K562 (cell line): ENCODE data around the gene MOB3C. TPM values are rescaled to one million over a fixed set of nuclear protein-coding genes. Genes with fewer than 3 reads are reported as not detected.

ENCODE experiments used
- CREB1 ChIP-seq, 2 experiments: sonication (generic) in 1 of 2; formaldehyde crosslinking in 1 of 2; IDR thresholded peaks; 2 replicates each; pipeline versions ENCODE4 v1.6.1 to v1.8.0; 2012 to 2022; ENCODE audit warnings: inconsistent platforms in 1 of 2, mild to moderate bottlenecking in 1 of 2, missing genetic modification reagents in 1 of 2, moderate library complexity in 1 of 2
- DNMT1 ChIP-seq: fragments of 450-650 bp; IDR thresholded peaks from 2 replicates; pipeline ENCODE4 v1.6.1; 2016; ENCODE audit warnings: antibody characterized with exemption, mild to moderate bottlenecking
- FIP1L1 ChIP-seq: fragments of 200-400 bp; formaldehyde crosslinking; IDR thresholded peaks from 2 replicates; pipeline ENCODE4 v1.6.1; 2018; ENCODE audit warnings: mild to moderate bottlenecking, low read depth, low read length; ENCODE audit not compliant: poor library complexity, severe bottlenecking
- HIVEP1 ChIP-seq: fragments of 250-450 bp; sonication (Bioruptor Pico); IDR thresholded peaks from 2 replicates; pipeline ENCODE4 v1.4.0; 2020; ENCODE audit warnings: mild to moderate bottlenecking
- HLTF ChIP-seq: fragments of 450-650 bp; IDR thresholded peaks from 2 replicates; pipeline ENCODE4 v1.6.1; 2016
- LARP7 ChIP-seq: fragments of 450-650 bp; IDR thresholded peaks from 2 replicates; pipeline ENCODE4 v1.6.1; 2016
- MTA3 ChIP-seq: fragments of 450-650 bp; formaldehyde crosslinking; IDR thresholded peaks from 2 replicates; pipeline ENCODE4 v1.6.1; 2017; ENCODE audit warnings: mild to moderate bottlenecking, borderline replicate concordance
- MXI1 ChIP-seq: IDR thresholded peaks from 2 replicates; pipeline ENCODE4 v1.6.1; 2011; ENCODE audit warnings: low read depth, mild to moderate bottlenecking, improper control_type of control experiment, low read length
- NFIC ChIP-seq: fragments of 450-650 bp; IDR thresholded peaks from 2 replicates; pipeline ENCODE4 v1.6.1; 2017; ENCODE audit warnings: mild to moderate bottlenecking, inconsistent platforms
- SMAD2 ChIP-seq: fragments of 150-350 bp; IDR thresholded peaks from 2 replicates; pipeline ENCODE4 v1.6.1; 2014; ENCODE audit warnings: low read depth, mild to moderate bottlenecking, low read length
- SP2 ChIP-seq: IDR thresholded peaks from 2 replicates; pipeline ENCODE4 v1.6.1; 2011; ENCODE audit warnings: mild to moderate bottlenecking, low read depth, low read length, moderate library complexity; ENCODE audit not compliant: poor library complexity, severe bottlenecking; ENCODE audit errors: extremely low read depth
- TCF7L2 ChIP-seq: fragments of 150-350 bp; IDR thresholded peaks from 2 replicates; pipeline ENCODE4 v1.6.1; 2016; ENCODE audit warnings: low read depth, mild to moderate bottlenecking, low read length, moderate library complexity
- WHSC1 ChIP-seq: IDR thresholded peaks from one replicate; pipeline ENCODE4 v1.6.1; 2012; ENCODE audit warnings: low read length, control low read depth, inconsistent platforms
- ZFP36 ChIP-seq: fragments of 150-350 bp; IDR thresholded peaks from 2 replicates; pipeline ENCODE4 v1.6.1; 2018; ENCODE audit warnings: low read length, low read depth; ENCODE audit not compliant: partially characterized antibody
- ZNF561 ChIP-seq: fragments of 450-650 bp; formaldehyde crosslinking; conservative IDR thresholded peaks from 2 replicates; pipeline ENCODE4 v1.4.0; 2020; ENCODE audit warnings: mild to moderate bottlenecking, moderate library complexity
- ZNF785 ChIP-seq: fragments of 250-450 bp; sonication (Bioruptor Pico); IDR thresholded peaks from 2 replicates; pipeline ENCODE4 v1.4.0; 2020; ENCODE audit warnings: mild to moderate bottlenecking
- polyA plus RNA-seq, 8 experiments: library from polyadenylated mRNA; depleted of rRNA in 4 of 8; stranded (reverse) in 5 of 8; unstranded in 3 of 8; fragments of >200 nt; fragmentation: Nextera tagmentation in 2 of 8; fragmentation: Illumina TruSeq in 1 of 8; extraction: Ambion mirVana in 2 of 8; extraction: Trizol in 1 of 8; gene quantifications; 2 replicates each; pipeline versions ENCODE4 v1.2.1 to v1.2.3, GENCODE V29; 2011 to 2014; ENCODE audit warnings: inconsistent platforms in 1 of 8, missing spikeins in 1 of 8
- total RNA-seq, 7 experiments: library from RNA; depleted of rRNA in 6 of 7; stranded (reverse); fragments of >200 nt in 6 of 7; fragmentation: Illumina TruSeq in 2 of 7; extraction: Trizol in 2 of 7; gene quantifications; 2 replicates each; pipeline versions ENCODE4 v1.2.1 to v1.2.3, GENCODE V29; 2011 to 2021; ENCODE audit warnings: low replicate concordance in 1 of 7
- TF ChIP-seq, protein P1 (sequence below): sonication (generic); formaldehyde crosslinking; IDR thresholded peaks from 2 replicates; pipeline ENCODE4 v1.8.0; 2022; ENCODE audit warnings: mild to moderate bottlenecking, missing genetic modification reagents
- TF ChIP-seq, protein P2 (sequence below): sonication (generic); formaldehyde crosslinking; IDR thresholded peaks from 2 replicates; pipeline ENCODE4 v1.8.1; 2023; ENCODE audit warnings: missing genetic modification reagents, mild to moderate bottlenecking, borderline replicate concordance
- TF ChIP-seq, protein P3 (sequence below): fragments of 450-650 bp; IDR thresholded peaks from 2 replicates; pipeline ENCODE4 v1.6.1; 2018; ENCODE audit not compliant: partially characterized antibody

MOB3C gene
- total and polyA plus RNA-seq, 9 of the 15 experiments (the other 6 are each of a cell fraction or from before 2014, with no cell fraction given), result 1.0 to 7.5 (median 3.7) TPM

DNA sequence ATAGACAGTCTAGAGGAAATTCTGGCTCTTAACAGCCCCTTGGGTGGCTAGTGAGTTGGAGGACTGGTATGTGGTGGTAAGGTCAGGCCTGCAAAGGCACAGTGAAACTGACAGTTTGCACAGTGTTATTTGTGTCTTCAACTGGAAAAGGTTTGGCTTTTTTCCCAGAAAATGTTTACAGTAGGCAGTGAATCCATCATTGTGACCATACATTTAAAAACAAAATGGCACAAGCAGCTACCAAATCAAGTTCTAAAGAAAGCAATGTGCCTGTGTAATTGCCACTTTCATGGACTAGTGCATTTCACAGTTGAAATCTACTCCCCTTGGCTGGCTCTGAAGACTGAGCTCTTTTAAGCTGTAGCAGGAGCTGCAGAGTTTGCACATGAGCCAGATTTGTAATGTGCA lies 26.8 kb upstream of the MOB3C start (continued):
- TF ChIP-seq ZFP36, result no peak
- no peak for TF ChIP-seq LARP7
- no peak for TF ChIP-seq DNMT1
- TF ChIP-seq WHSC1, result no peak
- TF ChIP-seq, protein P1, sequence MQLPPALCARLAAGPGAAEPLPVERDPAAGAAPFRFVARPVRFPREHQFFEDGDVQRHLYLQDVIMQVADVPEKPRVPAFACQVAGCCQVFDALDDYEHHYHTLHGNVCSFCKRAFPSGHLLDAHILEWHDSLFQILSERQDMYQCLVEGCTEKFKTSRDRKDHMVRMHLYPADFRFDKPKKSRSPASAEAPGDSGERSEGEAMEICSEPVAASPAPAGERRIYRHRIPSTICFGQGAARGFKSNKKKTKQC (CRISPR knock-in tag), result no peak
- TF ChIP-seq, protein P2, sequence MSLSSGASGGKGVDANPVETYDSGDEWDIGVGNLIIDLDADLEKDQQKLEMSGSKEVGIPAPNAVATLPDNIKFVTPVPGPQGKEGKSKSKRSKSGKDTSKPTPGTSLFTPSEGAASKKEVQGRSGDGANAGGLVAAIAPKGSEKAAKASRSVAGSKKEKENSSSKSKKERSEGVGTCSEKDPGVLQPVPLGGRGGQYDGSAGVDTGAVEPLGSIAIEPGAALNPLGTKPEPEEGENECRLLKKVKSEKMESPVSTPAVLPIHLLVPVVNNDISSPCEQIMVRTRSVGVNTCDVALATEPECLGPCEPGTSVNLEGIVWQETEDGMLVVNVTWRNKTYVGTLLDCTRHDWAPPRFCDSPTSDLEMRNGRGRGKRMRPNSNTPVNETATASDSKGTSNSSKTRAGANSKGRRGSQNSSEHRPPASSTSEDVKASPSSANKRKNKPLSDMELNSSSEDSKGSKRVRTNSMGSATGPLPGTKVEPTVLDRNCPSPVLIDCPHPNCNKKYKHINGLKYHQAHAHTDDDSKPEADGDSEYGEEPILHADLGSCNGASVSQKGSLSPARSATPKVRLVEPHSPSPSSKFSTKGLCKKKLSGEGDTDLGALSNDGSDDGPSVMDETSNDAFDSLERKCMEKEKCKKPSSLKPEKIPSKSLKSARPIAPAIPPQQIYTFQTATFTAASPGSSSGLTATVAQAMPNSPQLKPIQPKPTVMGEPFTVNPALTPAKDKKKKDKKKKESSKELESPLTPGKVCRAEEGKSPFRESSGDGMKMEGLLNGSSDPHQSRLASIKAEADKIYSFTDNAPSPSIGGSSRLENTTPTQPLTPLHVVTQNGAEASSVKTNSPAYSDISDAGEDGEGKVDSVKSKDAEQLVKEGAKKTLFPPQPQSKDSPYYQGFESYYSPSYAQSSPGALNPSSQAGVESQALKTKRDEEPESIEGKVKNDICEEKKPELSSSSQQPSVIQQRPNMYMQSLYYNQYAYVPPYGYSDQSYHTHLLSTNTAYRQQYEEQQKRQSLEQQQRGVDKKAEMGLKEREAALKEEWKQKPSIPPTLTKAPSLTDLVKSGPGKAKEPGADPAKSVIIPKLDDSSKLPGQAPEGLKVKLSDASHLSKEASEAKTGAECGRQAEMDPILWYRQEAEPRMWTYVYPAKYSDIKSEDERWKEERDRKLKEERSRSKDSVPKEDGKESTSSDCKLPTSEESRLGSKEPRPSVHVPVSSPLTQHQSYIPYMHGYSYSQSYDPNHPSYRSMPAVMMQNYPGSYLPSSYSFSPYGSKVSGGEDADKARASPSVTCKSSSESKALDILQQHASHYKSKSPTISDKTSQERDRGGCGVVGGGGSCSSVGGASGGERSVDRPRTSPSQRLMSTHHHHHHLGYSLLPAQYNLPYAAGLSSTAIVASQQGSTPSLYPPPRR, result no peak
- TF ChIP-seq CREB1 (IDR thresholded peaks at IDR 0.05), result no peak
- no peak for TF ChIP-seq CREB1 (CRISPR knock-in tag; IDR thresholded peaks at IDR 0.05)
- TF ChIP-seq HIVEP1, result no peak
- TF ChIP-seq SMAD2, result no peak
- TF ChIP-seq MXI1, result no peak
- TF ChIP-seq HLTF, result no peak
- TF ChIP-seq SP2, result no peak
- TF ChIP-seq TCF7L2, result no peak
- no peak for TF ChIP-seq ZNF561 (CRISPR knock-in tag)
- no peak for TF ChIP-seq MTA3
- no peak for TF ChIP-seq FIP1L1
- peak; percentile 30; the same call in 1 of the 2 replicates for TF ChIP-seq NFIC
- TF ChIP-seq ZNF785, result no peak
- TF ChIP-seq, protein P3, sequence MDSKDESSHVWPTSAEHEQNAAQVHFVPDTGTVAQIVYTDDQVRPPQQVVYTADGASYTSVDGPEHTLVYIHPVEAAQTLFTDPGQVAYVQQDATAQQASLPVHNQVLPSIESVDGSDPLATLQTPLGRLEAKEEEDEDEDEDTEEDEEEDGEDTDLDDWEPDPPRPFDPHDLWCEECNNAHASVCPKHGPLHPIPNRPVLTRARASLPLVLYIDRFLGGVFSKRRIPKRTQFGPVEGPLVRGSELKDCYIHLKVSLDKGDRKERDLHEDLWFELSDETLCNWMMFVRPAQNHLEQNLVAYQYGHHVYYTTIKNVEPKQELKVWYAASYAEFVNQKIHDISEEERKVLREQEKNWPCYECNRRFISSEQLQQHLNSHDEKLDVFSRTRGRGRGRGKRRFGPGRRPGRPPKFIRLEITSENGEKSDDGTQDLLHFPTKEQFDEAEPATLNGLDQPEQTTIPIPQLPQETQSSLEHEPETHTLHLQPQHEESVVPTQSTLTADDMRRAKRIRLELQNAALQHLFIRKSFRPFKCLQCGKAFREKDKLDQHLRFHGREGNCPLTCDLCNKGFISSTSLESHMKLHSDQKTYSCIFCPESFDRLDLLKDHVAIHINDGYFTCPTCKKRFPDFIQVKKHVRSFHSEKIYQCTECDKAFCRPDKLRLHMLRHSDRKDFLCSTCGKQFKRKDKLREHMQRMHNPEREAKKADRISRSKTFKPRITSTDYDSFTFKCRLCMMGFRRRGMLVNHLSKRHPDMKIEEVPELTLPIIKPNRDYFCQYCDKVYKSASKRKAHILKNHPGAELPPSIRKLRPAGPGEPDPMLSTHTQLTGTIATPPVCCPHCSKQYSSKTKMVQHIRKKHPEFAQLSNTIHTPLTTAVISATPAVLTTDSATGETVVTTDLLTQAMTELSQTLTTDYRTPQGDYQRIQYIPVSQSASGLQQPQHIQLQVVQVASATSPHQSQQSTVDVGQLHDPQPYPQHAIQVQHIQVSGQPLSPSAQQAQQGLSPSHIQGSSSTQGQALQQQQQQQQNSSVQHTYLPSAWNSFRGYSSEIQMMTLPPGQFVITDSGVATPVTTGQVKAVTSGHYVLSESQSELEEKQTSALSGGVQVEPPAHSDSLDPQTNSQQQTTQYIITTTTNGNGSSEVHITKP, result no peak
